Epithelial cell of esophagus (primary cell): ENCODE data around the gene MAPK12.

Experiments
- DNase-seq: peaks from one replicate; pipeline ENCODE4 v3.0.0; 2010; ENCODE audit warnings: low read depth
- H3K4me3 ChIP-seq: 2 replicates; pipeline ENCODE4 v1.5.1; 2011; ENCODE audit warnings: mild to moderate bottlenecking, low read length, control low read depth
- CTCF ChIP-seq: IDR thresholded peaks from 2 replicates; pipeline ENCODE4 v1.5.1; 2011; ENCODE audit warnings: low read depth, mild to moderate bottlenecking, low read length, control low read depth, inconsistent platforms; ENCODE audit not compliant: insufficient read depth; ENCODE audit errors: missing control alignments

Gene MAPK12

GRCh38 chr22:50307890-50308596 lies 46.6 kb upstream of the MAPK12 start:
- no peak for TF ChIP-seq CTCF
- no peak overlapping the region for H3K4me3 ChIP-seq
- DNase-seq: no peak

GRCh38 chr22:50306753-50307749 lies 45.6 kb upstream of the MAPK12 start, which contains the start of gene PLXNB2:
PLXNB2 (minus strand) TSS chr22:50307646; CDS start chr22:50290584, 17,062 bp downstream.
- no peak for TF ChIP-seq CTCF
- peak; percentile 77 for DNase-seq
- H3K4me3 ChIP-seq: peak within 1 kb of the TSS; percentile 86

GRCh38 chr22:50305923-50306566 lies 44.6 kb upstream of the MAPK12 start:
- H3K4me3 ChIP-seq: peak overlapping the region; percentile 86
- peak; percentile 99 for DNase-seq
- TF ChIP-seq CTCF: no peak

- DNase-seq: no peak
- TF ChIP-seq CTCF: no peak
- H3K4me3 ChIP-seq: peak overlapping the region; percentile 86
Measured at GRCh38 chr22:50305393-50305922, 44.0 kb upstream of the MAPK12 start.

- peak; percentile 80 for DNase-seq
- peak overlapping the region; percentile 86 for H3K4me3 ChIP-seq
- no peak for TF ChIP-seq CTCF
Measured at GRCh38 chr22:50304528-50305392, 43.3 kb upstream of the MAPK12 start.
